Glomerular visceral epithelial cell (primary cell): ENCODE data around the gene SPINK5.

Source experiments
- DNase-seq: peaks from one replicate; pipeline ENCODE4 v3.0.0-alpha.2; 2016; ENCODE audit errors: extremely low spot score

SPINK5 gene

GRCh38 chr5:148091991-148092964 is 28.5 kb downstream of the SPINK5 start:
- no peak for DNase-seq

- no peak for DNase-seq
Measured at GRCh38 chr5:148094336-148094735, 30.6 kb downstream of the SPINK5 start.

DNA sequence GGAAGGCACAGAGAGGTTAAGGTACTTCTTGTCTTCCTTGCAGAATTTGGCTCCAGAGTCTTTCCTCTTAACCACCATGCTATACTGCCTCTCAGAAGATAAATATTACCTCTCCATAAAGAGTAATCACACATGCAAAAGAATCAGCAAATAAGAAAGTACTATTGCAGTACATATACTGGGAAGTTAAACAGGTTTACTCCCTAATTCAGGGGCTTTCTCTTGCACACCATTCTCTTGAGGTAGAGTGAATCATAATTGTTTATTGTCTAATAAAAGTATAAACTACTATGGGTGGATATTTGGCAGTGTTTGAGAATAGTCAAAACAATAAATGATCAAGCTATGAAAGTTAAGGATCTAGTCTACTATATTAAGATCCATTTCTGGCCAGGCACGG is 40.4 kb downstream of the SPINK5 start:
- no peak for DNase-seq

- no peak for DNase-seq
Measured at GRCh38 chr5:148107608-148108007, 43.8 kb downstream of the SPINK5 start.

DNA sequence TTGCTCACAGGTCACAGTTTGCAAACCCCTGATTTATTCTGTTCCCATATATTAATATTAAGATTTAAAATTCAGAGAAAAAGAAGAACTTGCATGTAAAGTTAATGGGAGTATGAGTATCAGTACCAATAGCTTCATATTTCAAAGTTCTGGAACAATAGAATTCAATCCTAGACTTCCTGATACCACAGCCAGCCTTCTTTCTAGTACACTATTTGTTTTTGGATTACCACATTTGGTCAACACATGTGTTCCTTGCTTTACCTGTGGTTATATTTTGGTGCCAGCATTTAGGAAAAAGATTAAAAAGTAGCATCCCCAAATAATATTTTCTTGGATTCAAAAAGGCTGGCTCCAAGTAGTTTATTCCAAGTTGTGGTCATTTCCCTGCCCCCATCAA is 49.5 kb downstream of the SPINK5 start:
- DNase-seq: no peak

DNA sequence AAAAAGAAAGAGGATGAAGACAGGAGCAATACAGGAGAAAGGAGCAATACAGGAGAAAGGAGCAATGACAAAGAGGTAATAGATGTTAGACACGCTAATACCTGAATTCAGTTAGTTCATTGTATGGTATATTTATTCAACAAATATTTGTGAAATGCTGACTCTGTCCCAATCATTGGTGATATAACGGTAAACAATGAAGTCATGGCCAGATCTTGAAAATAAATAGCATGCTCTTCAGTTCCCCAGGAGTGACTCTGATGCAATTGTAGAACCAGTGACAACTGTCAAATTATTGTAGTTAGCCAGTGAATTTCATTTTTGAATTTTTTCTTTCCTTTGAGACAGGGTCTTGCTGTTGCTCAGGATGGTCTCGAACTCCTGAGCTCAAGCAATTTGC is 56.5 kb downstream of the SPINK5 start:
- DNase-seq: no peak

- peak; percentile 5 for DNase-seq
Measured at GRCh38 chr5:148125641-148126040, 61.9 kb downstream of the SPINK5 start.

DNA sequence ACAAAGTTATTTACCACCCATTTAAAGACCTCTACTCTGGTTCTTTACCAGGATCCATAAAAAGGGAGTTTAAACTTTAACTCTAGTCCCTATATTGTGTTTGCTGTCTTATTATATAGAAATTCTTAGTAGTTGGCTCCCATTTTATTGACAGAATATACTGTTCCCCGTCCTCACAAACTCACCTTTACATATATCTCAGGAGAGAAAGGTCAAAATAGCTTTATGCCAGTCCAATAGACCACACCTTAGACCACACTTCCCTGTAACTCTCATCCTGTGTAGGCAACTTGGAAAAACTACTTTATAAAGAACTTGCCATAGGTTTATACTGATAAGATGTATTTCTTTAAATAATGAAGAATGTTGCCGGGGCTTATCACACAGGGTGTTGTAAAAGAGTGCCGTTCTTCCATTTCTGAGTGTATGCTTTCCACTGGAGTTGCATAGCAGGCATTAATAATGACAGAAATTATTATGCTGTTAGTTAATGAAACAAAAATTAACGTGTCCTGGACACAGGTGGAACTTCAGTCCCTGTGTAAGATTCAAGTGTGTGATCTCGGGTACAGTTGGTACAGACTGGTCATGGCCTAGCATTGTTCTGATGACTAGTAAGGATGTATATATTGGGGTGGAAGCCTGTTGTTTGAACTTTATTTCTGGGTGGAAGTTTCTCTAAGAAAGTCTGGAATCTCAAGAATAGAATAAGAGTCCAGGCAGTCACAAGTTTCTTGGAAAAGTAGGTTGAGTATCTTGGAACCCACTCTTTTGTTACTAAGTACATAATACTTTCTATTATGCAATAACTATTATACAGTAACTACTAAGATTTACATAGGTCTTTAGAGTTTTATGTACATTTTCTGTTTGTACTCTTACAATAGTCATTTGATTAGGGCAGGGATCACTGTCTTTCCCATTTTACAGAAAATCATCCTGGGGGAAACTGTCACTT is 71.6 kb downstream of the SPINK5 start:
- no peak for DNase-seq

- no peak for DNase-seq
Measured at GRCh38 chr5:148140846-148141245, 77.1 kb downstream of the SPINK5 start.

DNA sequence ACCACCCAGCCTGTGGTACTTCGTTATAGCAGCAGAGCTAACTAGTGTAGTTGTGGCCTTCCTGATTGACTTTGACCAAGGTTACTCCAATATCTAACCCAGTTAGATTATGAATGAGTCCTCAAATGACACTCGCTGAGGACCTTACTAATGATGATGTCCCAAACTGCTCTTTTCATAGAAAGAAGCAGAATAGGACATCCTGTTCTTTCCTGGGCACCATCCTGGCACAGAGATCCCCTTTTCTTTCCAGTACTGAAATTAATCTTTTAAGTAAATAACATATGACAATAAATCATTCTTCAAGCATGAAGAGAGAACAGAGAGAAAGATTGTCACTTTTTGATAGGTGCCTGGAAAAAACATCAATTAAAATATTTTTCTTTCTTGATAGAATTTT is 77.9 kb downstream of the SPINK5 start:
- DNase-seq: no peak

- no peak for DNase-seq
Measured at GRCh38 chr5:148145916-148146315, 82.1 kb downstream of the SPINK5 start.

DNA sequence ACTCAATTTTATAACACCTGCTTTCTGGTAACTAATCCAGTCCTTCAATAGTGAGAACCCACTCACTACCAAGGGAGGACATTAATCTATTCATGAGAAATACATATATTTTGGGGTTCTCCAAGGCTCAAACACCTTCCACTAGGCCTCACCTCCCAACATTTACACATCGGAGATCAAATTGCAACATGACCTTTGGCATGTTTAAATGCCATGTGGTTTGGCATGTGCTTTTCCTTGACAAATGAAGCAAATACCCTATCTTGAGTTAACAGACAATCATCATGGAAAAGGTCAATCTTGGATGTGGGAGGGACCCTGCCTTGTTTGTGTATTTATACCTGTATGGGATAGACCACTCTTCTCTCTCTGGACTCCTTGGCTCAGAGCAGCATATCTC is 82.7 kb downstream of the SPINK5 start:
- no peak for DNase-seq

- no peak for DNase-seq
Measured at GRCh38 chr5:148147415-148147814, 83.6 kb downstream of the SPINK5 start.

- no peak for DNase-seq
Measured at GRCh38 chr5:148151872-148152271, 88.1 kb downstream of the SPINK5 start.

GRCh38 chr5:148152781-148153180 is 89.0 kb downstream of the SPINK5 start:
- DNase-seq: no peak

DNA sequence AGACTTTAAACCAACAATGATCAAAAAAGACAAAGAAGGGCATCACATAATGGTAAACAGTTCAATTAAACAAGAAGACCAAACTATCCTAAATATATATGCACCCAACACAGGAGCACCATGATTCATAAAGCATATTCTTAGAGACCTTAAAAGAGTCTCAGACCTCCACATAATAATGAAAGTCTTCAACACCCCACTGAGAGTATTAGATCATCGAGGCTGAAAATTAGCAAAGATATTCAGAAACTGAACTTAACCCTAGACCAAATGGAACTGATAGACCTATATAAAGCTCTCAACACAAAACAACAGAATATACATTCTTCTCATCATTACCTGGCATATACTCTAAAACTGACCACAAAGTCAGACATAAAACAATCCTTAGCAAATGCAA is 92.8 kb downstream of the SPINK5 start:
- no peak for DNase-seq

DNA sequence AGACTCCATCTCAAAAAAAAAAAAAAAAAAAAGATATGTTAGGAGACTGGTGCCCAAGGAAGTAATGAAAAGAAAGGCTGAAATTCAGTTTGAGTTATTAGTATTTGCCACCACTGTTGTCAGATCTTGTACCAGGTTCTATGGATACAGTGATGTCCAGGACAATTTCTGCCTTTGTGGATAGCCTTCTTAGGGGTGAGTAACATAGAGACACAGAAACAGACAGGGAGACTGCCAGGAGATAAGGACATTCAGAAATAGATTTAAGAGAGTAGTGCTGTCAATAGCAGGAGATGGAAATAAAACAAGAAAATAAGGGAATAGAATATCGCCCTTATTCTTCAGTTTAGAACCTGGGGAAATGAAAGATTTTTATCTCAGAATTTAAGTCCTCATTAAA is 98.3 kb downstream of the SPINK5 start:
- no peak for DNase-seq

GRCh38 chr5:148163345-148163744 is 99.6 kb downstream of the SPINK5 start:
- DNase-seq: no peak

DNA sequence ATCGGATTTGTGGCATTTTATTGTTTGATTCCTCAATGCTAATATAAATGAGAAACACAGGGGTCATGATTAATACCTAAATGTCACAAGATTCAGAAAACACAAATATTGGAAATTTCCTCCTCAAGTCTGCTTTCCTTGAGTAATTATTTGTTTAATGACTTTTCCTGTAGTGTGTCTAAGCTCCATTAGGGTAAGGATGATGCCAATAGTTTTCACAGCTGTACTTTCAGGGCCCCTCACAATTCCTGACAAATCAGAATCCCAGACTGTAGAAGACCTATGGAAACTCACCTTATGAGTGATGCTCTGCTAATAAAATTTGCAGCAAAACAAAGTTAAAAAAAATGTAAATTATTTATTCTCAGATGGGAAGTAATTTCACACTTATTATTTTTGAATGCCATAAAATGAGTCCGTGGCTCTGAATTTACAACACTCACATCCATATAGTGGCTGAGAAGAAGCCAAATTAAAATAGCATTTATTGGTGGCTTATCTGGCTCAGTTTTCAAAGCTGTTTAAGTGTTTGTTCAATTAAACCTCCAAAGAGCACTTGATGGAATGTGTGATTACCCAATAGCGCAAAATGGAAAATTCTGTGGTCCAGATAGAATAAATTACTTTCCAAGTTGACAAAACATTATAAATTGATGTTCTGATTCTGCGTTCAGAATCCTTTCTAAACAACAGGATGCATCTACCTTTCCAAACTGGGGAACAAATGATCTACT is 102.9 kb downstream of the SPINK5 start:
- no peak for DNase-seq

- DNase-seq: no peak
Measured at GRCh38 chr5:148168246-148168645, 104.5 kb downstream of the SPINK5 start, which contains the start of gene SPINK14. Gene SPINK14 (plus strand): TSS chr5:148168546. CDS start chr5:148169733, 1,187 bp downstream.

DNA sequence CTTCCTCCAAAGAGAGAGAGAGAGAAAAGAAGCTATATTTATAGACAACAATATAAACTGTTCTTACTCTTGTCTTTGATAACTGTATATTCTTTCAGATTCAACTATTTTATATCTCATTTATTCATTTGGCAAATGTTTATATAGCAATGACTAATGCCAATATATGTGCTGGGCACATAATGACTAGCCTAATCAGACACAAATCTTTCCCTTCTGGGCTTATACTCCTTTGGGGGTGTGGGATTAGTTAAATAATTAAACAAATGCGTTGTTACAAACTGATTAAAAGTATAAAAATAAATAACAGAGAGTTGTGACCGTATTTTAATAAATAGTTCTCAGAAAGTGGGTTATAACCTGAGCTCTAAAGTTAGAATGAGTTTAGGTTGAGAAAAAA is 108.6 kb downstream of the SPINK5 start:
- no peak for DNase-seq

DNA sequence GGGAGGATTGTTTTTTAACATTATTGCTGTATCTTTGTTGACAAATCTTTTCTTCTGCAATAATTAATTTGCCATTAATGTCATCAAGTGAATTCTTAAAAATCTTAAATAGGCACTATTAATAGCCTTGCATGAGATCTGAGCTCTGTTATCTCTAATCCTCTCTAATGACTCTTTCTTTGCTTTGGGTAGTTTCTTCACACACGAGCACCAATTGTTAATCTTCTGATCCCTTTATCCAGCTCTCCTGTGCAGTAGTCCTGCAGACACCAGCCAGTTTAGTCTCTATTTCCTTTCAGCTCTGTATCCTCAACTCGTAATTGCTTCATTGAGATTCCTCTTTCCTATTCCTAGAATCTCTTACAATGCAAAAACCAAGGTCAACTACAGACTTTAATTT is 112.7 kb downstream of the SPINK5 start:
- DNase-seq: no peak
